GM21515 (cell line): Measurements from ENCODE around the gene MOV10L1.

ENCODE experiments used
- ATAC-seq: cut with Tn5 transposase; IDR thresholded peaks from one replicate; pipeline ENCODE4 v1.9.1; 2021; ENCODE audit not compliant: unreplicated experiment

The MOV10L1 gene

DNA sequence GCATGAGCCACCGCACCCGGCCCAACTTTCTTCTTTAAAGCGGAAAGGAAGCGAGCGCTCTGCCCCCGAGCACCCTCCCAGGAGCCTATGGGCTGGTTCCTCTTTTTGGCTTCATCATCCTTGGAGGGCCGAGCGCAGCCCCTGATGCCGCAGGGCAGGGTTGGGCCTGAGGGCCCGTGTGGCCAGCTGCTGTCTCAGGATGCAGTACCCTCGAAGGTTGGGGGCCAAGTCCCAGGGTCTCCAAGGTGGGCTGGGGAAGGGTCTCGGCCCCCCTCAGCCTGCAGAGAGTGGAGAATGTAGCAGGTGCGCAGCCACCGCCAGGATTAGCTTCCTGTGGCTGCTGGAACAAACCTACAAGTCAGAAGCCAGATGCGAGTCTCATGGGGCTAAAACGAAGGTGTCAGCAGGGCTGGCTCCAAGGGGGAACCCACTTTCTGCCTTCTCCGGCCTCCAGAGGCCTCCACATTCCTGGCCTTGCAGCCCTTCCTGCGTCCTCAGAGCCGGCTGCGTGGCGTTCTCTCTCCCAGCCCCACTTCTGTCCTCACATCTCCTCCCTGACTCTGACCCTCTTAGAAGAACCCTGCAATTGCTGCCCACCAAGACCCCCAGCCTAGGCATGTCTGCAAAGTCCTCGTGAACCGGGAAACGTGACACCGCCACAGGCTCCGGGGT, 83.6 kb downstream of the MOV10L1 start:
- no peak for ATAC-seq

DNA sequence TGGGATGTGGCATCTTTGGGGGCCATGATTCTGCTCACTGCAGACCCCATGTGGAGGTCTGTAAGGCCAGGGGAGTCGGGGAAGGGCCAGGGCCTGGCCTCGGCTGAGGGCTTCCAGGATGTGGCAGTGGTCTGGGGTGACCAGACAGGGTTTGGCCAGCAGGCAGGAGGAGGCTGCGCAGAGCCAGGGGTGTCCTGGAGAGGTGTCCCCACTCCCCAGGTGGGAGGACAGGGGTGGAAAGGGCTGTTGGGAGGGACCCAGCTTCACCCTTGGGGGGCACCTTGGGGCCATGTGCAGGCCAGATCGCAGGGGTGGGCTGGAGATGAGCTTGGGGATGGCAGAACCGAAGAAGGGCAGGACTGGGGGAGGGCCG, 84.2 kb downstream of the MOV10L1 start:
- ATAC-seq, result no peak

DNA sequence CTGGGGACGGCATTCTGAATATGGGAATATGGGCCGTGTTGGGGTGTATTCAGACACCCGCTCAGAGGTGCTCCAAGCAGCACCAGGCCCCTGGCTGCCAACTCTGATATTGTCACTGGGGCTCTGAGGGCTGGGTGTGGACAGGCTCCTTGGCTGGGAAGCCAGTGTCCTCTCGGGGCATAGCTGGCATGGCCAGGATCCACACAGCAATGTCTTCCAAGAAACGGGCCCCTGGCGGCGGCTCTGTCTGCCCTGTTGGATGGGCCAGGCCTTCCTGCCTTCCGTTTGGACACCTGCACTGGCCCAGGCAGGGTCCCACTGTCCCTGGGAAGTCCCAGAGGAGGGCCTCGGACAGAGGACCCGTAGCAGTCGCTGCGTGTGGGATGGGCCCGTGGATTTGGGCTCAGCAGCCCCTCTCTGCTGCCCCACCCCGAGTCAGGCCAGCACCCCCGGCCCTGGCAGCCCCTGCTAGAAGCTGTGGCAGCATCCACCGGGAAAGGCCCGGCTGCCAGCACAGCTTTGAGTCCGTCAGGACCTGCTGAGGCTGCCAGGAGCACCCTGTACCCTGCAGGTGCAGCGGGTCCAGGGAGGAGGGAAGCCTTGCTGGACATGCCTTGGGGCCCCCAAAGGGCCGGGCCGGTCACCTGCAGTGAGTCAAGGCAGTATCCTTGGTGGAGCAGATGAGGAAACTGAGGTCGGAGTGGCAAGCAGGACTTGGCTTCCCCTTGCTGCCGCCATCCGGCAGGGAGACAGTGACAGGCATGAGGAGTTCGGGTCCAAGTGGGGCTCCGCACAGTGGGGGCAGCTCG, 84.8 kb downstream of the MOV10L1 start:
- ATAC-seq, result no peak

DNA sequence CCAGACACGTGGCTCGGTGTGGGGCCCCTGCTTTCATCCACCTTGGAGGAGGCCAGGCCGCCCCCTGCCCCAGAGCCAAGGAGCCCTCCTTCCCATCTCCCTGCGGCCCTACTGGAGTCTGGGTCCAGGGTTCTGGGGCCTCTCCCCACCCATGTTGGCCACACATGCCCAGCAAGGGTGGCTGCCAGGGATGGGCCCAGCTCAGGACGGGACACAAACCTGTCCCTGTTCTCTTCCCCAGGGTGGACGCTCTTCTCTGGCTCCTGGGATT, 85.3 kb downstream of the MOV10L1 start:
- ATAC-seq, result no peak

DNA sequence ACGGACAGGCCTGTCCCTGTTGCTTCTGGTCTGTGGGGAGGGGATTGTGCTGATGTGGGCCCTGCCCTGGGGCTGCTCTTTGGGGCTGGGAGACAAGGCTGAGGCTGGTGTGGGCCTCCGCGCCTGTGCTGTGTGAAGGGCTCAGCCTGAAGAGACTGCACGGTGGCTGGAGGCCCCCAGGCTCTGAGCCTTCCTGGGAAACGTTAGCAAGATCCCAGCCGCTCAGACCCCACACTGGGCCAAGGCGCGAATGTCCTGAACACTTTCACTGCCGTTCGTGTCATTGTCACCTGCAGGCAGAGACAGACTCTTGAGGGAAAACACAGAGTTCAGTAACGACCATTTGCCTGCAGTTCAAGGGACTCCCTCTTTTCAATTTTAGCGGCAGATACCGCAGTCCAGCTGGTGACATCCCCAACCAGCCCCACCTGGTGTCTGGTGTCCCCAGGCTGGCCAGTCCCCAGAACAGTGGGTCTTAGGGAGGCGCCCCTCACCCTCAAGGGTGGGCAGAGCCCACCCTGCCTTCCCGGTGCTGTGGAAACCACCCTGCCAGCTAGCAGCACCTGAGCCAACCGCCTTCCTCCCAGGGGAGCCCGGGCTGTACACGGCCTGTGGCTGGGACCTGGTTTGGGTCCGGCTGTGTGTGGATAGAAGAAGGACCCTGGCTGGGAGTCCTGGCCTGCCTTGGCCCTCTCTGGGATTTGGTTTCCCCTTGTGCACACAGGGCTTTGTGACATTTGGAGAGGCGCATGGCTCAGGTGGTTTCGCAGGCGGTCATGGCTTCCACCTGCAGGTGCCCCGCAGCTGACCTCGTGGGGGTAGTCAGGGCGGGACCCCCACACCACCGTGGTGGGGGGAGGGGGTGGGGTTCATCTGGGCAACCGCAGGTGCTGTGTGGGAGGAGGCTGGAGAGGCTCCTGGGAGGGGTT, 86.4 kb downstream of the MOV10L1 start:
- no peak for ATAC-seq

DNA sequence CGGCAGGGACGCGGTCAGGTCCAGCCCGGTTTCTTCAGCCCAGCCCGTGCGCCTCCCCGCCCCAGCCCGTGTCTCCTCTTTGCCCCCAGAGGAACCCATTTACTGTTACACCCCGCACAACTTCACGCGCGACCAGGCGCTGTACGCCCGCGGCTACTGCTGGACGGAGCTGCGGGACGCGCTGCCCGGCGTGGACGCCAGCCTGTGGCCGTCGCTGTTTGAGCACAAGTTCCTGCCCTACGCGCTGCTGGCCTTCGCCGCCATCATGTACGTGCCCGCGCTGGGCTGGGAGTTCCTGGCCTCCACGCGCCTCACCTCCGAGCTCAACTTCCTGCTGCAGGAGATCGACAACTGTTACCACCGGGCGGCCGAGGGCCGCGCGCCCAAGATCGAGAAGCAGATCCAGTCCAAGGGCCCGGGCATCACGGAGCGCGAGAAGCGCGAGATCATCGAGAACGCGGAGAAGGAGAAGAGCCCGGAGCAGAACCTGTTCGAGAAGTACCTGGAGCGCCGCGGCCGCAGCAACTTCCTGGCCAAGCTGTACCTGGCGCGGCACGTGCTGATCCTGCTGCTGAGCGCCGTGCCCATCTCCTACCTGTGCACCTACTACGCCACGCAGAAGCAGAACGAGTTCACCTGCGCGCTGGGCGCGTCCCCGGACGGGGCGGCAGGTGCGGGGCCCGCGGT, 87.2 kb downstream of the MOV10L1 start:
- ATAC-seq, result no peak

DNA sequence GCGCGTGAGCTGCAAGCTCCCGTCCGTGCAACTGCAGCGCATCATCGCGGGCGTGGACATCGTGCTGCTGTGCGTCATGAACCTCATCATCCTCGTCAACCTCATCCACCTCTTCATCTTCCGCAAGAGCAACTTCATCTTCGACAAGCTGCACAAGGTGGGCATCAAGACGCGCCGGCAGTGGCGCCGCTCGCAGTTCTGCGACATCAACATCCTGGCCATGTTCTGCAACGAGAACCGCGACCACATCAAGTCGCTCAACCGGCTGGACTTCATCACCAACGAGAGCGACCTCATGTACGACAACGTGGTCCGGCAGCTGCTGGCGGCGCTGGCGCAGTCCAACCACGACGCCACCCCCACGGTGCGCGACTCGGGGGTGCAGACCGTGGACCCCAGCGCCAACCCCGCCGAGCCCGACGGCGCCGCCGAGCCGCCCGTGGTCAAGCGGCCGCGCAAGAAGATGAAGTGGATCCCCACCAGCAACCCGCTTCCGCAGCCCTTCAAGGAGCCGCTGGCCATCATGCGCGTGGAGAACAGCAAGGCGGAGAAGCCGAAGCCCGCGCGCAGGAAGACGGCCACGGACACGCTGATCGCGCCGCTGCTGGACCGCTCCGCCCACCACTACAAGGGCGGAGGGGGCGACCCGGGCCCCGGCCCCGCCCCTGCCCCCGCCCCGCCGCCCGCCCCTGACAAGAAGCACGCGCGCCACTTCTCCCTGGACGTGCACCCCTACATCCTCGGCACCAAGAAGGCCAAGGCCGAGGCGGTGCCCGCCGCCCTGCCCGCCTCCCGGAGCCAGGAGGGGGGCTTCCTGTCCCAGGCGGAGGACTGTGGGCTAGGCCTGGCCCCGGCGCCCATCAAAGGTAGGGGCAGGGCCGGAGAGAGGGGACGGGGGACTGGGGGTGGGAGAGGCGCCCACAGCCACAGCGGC, 88.0 kb downstream of the MOV10L1 start:
- no peak for ATAC-seq

DNA sequence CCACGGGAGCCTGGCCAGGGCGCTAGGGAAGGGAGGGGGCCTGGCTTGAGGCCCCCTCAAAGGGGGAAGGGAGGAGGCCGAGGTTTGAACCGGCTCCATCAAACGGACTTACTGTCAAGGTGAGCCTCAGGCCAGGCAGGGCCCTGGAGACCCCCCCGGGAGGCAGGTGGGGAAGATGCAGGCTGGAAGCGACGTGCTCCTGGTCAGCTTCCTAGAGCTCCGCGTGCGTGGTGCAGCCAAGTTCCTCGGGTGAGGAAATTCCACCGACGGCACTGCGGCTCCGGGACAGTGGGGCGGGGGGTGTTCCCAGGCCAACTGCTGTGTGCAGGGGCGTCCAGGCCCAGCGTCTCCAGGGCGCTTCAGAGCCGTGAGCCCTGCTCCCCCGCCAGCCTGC, 88.7 kb downstream of the MOV10L1 start:
- no peak for ATAC-seq

DNA sequence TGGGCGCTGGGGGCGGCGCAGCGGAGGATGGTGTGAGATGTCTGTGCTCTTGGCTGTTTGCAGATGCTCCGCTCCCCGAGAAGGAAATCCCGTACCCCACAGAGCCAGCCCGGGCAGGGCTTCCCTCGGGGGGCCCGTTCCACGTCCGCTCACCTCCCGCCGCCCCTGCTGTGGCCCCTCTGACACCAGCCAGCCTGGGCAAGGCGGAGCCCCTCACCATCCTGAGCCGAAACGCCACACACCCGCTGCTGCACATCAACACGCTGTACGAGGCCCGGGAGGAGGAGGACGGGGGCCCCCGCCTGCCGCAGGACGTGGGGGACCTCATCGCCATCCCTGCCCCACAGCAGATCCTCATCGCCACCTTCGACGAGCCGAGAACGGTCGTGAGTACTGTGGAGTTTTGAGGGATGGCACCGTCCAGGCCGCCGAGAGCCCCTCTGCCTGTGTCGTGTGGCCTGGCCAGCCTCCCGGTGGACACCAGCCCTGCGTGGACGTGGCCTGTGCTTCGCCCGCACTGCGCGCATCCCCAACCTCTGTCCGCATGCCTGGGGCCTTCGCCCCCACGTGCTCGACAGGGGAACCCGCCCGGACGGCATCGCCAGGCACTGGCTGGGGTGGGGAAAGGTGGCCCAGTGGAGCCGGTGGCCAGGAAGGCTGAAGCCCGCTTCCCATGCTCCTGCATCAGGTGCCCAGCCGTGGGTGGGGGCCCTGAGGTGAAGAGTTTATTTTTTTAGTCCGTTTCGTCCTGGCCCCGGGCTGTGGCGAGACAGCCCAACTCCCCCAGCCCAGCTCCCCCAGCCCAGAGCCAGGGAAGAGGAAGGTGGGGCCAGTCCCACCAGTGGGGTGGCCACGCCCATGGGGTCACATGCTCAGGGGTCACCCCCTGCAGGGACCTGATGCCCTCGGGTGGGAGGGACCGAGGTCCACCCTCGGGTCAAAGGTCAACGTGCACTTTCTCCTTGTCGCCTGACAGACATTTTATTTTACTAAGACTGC, 89.4 kb downstream of the MOV10L1 start:
- no peak for ATAC-seq

DNA sequence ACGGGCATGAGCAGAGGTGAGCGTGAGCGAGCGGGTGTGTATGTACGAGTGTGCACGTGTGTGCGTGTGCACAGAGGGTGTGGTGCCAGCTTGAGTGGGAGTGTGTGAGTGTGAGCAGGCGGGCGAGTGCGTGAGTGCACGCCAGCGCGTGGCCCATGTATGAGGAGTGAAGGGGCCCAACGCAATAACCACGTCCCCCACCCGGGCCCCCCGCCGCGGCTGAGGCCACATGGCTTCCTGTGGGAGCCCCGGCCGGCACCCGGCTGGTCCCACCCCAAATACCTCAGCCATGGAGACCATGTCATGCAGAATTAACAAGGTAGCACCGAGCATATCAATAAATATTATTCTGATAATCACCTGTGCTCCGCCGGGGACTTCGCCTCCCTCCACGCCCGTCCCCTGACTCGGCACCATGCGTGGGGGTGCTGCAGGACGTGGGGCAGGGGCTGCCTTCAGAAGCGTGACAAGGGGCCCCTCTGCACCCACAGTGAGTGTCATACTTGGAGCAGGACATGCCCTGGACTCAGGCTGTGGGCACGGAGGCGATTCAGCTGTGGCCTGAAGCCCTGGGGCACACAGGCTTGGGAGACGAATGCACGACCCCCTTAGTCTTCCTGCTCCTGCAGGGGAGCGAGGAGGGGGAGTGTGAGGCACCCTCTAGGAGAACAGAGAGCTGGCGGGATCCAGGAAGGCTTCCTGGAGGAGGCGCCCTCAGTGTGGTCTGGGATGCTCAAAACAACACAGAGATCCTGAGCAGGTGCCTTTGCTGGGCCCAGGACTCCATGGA, 90.3 kb downstream of the MOV10L1 start:
- no peak for ATAC-seq

DNA sequence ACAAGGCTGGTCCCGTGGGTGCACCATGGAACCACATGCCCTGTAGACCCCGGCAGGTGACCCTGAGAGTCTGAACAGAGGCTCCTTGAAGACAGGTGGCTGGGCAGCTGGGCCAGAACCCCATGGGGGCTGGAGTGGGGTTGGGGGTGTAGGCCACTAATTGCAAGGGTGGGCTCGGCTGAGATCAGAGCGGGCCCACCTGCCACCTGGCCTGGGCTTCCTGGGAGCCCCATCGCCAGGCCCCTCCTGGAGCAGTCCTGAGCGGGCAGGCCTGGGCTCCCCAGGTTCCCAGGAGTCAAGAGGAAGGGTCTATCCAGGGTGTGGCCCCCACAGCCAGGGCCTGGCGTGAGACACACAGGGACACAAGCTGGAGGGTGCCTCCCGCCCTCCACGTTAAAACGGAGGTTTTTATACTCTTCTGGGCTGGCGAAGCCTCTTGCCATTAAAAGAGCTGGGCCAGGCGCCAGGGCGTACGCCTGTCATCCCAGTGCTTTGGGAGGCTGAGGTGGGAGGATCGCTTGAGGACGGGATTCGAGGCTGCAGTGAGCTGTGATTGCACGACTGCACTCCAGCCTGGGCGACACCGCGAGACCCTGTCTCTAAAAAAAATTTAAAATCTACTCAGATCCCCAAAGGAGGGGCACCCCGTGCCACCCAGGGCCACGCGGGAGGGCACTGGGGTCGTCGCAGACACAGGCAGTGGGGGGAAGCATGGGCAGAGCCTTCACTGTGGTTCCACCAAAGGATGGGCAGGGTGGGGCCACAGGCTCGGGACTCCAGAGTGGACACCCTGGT, 91.1 kb downstream of the MOV10L1 start:
- ATAC-seq, result no peak

DNA sequence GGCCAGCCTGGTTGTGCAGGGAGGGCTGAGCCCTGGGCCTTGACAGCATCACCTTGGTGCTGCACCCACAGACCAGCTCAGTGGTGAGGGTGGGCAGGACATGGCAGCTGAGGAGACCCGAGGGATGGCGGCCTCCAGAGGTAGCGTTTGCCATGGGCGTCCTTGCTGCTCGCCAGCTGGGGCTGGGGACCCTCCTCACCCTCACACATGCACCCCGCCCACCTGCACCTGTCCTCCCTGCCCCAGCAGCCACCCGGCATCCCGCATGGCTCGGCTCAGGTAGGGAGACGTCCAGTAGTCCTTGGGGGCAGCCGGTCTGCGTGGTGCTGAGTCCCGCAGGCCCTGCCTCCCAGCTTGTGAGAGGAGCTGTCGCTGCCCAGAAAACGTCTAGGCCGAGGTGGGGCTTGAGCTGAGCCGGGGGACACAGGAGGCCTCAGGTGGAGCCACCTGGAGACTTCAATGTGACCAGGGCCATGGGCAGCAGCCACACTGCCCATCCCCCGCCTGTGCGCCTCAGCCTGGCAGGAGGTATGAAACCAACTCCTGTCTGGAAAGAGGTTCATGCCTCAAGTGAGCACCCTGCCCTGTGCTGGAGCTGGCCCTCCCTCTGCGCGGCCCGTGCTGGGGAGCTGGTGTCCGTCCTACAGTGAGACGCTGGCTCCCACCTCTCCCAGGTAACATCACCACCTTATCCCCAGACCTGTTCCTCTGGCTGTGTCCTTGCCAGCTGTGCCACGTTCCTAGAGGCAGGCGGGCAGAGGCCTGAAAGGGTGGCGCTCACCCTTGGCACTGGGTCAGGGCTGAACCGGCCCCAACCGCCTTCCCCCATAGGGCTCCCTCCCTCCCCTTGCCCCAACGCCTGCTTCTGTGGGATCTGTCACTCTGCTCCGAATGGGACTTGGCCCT, 92.6 kb downstream of the MOV10L1 start:
- no peak for ATAC-seq

DNA sequence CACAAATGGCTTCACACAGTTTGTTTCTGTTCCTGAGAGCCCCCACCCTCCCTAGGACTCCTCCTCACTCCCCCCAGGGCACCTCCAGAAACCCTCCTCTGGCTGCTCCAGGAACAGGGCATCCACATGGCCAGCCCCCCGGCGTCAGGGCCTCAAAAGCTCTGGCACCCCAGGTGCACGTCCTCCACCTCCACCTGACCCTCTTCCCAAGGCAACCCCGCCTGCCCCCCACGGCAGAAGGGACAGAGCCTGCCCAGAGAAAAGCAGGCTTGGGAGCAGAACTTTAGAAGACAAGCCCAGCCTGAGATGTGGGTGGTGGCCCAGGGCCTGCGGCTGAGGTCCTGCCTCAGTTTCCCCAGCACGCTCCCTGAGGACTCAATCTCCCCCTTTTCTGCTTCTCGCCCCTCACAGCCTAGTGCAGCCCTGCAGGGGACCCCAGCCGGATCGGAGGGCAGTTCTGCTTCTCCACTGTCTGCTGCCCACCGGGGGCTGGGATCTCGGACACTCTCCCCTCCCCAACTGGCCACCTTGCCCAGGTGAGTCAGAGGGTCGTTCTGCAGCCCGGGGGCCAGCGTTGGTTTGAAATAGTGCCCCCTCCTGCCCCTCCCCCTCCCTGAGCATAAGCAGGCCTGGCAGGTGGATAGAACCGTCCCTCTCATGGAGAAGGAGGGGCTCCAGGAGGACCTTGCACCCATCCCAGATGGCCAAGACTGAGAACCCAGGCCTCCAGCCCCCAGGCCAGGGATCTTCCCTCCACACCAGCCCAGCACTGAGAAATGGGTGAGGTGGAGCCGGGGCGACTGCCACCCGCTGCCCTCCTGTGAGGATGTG, 93.5 kb downstream of the MOV10L1 start:
- no peak for ATAC-seq

DNA sequence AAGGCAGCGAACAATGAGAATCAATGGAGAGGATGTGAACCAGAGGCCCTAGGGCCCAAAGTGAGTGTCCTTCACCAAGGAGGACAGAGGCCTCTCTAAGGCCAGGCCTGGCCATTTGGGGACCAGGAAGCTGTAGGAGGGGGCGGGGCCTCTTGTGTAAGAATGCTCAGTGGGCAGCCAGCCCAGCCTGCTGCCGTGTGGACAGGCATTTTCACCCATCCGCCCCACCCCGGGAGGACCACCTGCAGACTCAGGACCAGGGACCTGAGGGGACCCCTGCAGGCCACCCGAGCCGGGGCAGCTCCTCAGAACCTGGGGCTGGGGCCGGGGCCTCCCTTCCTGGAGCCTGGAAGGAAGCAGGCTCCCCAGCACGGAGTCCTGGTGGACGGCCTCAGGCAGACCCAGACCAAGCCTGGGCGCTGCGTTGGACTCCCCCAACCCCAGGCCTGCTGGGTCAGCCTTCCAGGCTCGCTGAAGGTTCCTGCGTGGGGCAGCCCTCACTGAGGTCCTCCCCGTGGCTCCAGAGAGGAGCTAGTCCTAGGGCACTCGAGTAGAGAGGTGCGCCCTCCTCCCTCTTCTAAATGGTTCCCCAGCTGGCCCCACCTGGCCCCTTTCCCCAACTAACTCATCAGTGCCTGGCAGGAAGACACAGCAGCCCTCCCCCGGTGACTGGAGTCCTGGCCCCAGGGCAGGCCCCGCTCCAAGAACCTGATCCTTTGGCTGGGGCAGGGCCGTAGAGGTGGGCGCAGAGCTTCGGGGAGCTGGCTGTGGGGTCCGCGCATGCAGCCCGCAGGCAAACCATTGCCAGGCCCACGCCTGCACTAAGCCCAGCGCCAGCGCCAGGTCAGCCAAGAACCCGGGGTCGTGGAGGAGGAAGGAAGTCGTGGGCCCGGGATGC, 94.4 kb downstream of the MOV10L1 start:
- no peak for ATAC-seq
